Activated naive CD4-positive, alpha-beta T cell treated with anti-CD3 and anti-CD28 coated beads for 36 hours (primary cell): ENCODE measurements around the gene UGGT2. TPM values are rescaled to one million over a fixed set of nuclear protein-coding genes. Genes with fewer than 3 reads are reported as not detected.
"Not testable (repeated sequence)": the region's sequence is repeated elsewhere in the genome, so short reads cannot be mapped to it uniquely, and the experiment has no call there.

Experiments
- CTCF ChIA-PET: fragments of 350-600 bp; sonication (Branson Sonifier 250); formaldehyde crosslinking; loops from one replicate; lab custom pipeline; 2021; ENCODE audit warnings: antibody characterized with exemption; lab: Charles Lee
- DNase-seq: peaks from one replicate; pipeline ENCODE4 v3.0.0-alpha.2; 2020
- H3K27ac Mint-ChIP-seq: one replicate; pipeline ENCODE4 v1.8.0; 2021; ENCODE audit warnings: mild to moderate bottlenecking, mixed read lengths
- H3K27me3 Mint-ChIP-seq: one replicate; pipeline ENCODE4 v1.8.0; 2021; ENCODE audit warnings: low read depth, mixed read lengths
- H3K36me3 Mint-ChIP-seq: one replicate; pipeline ENCODE4 v1.8.0; 2021; ENCODE audit warnings: low read depth, mixed read lengths
- H3K4me1 Mint-ChIP-seq: one replicate; pipeline ENCODE4 v1.8.0; 2021; ENCODE audit warnings: low read depth, mixed read lengths
- H3K4me3 Mint-ChIP-seq: one replicate; pipeline ENCODE4 v1.8.0; 2021; ENCODE audit warnings: mild to moderate bottlenecking, moderate library complexity, mixed read lengths
- H3K9me3 Mint-ChIP-seq: one replicate; pipeline ENCODE4 v1.8.0; 2021; ENCODE audit warnings: mixed read lengths
- intact Hi-C: fragments of 100-400 bp; cut with micrococcal nuclease; formaldehyde crosslinking; loops from one replicate; pipeline ENCODE4 v1.15.1; 2023
- total RNA-seq, 2 experiments: library from RNA; stranded (reverse); gene quantifications; one replicate each; pipeline ENCODE4 v1.2.3, GENCODE V29; 2021

The UGGT2 gene
- total RNA-seq, 2 experiments from 2014 or later = 0.12 TPM; not detected in 1

DNA sequence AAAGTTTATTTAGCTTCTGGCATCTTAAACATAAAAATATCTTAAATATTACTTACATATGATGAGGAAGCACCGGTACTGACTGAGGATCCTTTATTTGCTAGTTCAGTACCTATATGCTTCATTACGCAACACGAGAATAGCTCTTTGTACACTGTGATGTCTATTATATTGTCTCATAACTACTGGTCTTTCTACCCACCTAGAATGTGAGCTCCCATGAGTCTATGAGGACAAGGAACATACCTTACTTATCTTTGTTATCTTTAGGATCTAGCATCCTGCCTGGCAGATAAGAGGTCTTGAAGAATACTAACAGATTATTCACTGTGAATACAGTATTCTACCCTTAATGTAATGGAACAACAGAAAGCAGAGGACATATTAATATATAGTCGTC is 251.4 kb downstream of the UGGT2 start:
- no peak overlapping the region for H3K27ac Mint-ChIP-seq
- CTCF ChIA-PET = no interaction called here
- intact Hi-C loops = no loop called here
- H3K4me3 Mint-ChIP-seq = no peak overlapping the region
- no peaks in the 10 kb centered on the region for H3K36me3 Mint-ChIP-seq
- H3K9me3 Mint-ChIP-seq = peaks cover 3% of the 10 kb centered on the region
- DNase-seq = no peak
- H3K27me3 Mint-ChIP-seq = peaks cover 12% of the 10 kb centered on the region
- H3K4me1 Mint-ChIP-seq = no peaks in the 10 kb centered on the region

DNA sequence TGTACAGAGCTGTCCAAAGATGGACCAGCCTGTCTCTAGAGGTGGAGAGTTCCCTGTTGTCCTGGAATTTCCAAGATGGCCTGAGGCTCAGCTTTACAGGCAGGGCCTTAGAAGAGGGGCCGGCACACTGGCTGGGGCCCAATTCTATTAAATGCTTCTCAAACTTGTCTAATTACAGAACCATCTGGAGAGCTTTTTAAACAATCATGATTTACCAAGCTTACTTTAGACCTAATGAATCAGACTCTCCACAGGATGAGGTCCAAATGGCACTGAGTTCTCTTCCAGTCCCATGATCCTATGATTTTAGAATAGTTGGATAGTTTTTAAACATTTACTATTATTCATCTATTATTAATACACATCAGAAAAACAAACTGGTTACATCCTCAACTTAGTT is 252.8 kb downstream of the UGGT2 start:
- no peak overlapping the region for H3K27ac Mint-ChIP-seq
- CTCF ChIA-PET = interaction anchor here (0.7 kb wide), 1 partner anchor 33 kb away, joined by 5 read pairs; no protein-coding TSS in a partner anchor
- peaks cover 7% of the 10 kb centered on the region for H3K27me3 Mint-ChIP-seq
- no peaks in the 10 kb centered on the region for H3K36me3 Mint-ChIP-seq
- no peak for DNase-seq
- H3K9me3 Mint-ChIP-seq = no peaks in the 10 kb centered on the region
- H3K4me3 Mint-ChIP-seq = no peak overlapping the region
- intact Hi-C loops = no loop called here
- no peaks in the 10 kb centered on the region for H3K4me1 Mint-ChIP-seq

DNA sequence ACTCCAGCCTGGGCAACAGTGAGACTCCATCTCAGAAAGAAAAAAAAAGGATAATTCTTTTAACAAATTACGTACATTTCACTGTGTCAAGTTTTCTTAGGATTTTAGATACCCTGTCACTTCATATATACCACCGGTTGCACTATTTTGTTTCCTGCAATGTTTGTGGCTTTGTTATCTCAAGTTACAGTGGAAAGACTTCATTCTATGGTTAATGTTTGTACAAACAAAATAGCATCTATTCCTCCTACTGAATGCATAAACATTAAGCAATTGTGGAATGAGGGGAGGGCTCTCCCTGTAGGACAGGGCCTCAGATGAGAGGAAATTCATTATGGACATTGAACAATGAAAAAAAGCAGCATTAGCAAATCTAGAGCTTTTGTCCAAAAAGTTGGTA is 256.2 kb downstream of the UGGT2 start:
- peaks cover 13% of the 10 kb centered on the region for H3K36me3 Mint-ChIP-seq
- H3K9me3 Mint-ChIP-seq = no peaks in the 10 kb centered on the region
- no peak overlapping the region for H3K27ac Mint-ChIP-seq
- no peak for DNase-seq
- CTCF ChIA-PET = no interaction called here
- no peaks in the 10 kb centered on the region for H3K4me1 Mint-ChIP-seq
- intact Hi-C loops = no loop called here
- H3K27me3 Mint-ChIP-seq = no peaks in the 10 kb centered on the region
- H3K4me3 Mint-ChIP-seq = no peak overlapping the region

DNA sequence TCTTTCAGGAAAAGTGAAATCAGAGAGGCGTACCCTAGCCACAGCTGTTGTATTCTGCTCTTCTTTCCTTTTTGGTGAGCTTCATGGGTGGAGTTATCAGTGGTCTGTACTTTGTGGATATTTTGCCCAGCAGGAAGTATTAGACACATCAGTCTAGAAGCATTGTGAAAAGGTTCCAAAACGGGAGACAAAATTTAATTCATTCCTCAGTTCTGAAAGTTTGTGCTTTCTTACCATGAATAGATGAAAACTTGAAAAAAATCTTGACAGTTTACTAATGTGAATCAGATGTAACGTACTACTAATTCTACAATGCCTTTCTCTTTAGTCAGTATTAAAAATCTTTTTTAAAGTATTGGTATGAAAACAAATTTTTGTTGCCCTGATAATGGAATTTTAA is 259.4 kb downstream of the UGGT2 start:
- Mint-ChIP-seq H3K36me3 (peaks cover 33% of the 10 kb centered on the region), H3K27ac (no peak overlapping the region), H3K9me3 (peaks cover 5% of the 10 kb centered on the region), H3K27me3 (no peaks in the 10 kb centered on the region), H3K4me1 (no peaks in the 10 kb centered on the region), H3K4me3 (no peak overlapping the region)
- DNase-seq = no peak
- intact Hi-C loops = no loop called here
- CTCF ChIA-PET = no interaction called here

DNA sequence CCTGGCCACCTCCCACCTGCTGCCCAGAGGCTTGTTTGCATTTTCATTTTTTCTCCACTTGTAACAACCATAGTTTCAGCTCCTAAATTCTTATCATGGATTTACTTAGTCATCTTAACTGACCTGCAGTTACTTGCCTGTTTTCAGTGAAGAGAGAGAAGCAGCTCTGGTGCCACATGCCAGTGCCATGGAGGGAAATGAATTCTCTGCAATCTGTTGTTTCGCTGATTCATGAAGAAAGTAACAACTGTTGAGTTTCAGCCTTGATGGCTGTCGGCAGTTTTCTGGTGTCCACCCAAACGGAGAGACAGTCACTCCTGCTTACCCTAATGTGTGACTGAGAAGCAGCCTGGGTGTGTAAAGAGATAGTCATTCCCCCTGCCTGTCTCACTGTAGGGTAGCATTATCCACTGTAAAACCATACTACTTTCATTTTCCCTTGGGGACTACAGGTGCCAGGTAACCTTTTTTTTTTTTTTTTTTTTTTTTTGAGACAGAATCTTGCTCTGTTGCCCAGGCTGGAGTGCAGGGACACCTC is 260.1 kb downstream of the UGGT2 start:
- intact Hi-C loops = no loop called here
- Mint-ChIP-seq H3K4me1 (no peaks in the 10 kb centered on the region), H3K9me3 (peaks cover 8% of the 10 kb centered on the region), H3K27me3 (no peaks in the 10 kb centered on the region), H3K4me3 (no peak overlapping the region), H3K27ac (no peak overlapping the region), H3K36me3 (peaks cover 40% of the 10 kb centered on the region)
- CTCF ChIA-PET = interaction anchor here (0.9 kb wide), 1 partner anchor 13 kb away, joined by 3 read pairs; no protein-coding TSS in a partner anchor
- DNase-seq = no peak

DNA sequence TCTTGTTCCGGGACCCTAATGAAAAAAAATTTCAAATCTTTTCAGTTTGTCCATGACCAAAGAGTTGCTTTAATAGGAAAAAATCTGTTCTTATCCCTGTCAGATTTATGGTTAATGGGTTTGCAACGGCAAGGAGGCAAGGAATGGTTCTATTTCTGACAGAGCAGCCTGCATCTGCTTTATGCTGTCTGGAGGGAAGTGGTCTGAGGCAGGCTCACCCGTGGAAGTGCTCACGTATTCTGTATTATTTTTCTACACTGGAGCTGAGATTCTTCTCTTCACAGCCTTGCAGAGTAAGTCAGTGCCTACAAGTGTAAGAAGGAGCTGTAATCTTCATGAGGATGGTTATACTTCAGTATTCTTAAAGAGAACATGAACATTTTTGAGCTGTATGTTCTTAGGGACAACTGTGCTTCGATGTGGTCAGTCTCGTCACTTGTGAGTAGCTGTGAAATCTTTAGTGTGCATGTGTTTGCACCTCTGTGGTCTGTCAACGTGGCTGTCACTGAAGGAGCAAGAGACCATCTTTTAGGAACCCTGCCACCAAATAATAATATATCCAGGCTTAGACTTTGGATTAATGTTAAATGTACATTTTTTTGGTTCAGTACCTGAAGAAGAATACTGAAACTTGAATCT is 262.0 kb downstream of the UGGT2 start:
- H3K27me3 Mint-ChIP-seq = no peaks in the 10 kb centered on the region
- peaks cover 56% of the 10 kb centered on the region for H3K36me3 Mint-ChIP-seq
- peaks cover 10% of the 10 kb centered on the region for H3K9me3 Mint-ChIP-seq
- no peak overlapping the region for H3K4me3 Mint-ChIP-seq
- intact Hi-C loops = no loop called here
- CTCF ChIA-PET = interaction anchor here (1.0 kb wide), 1 partner anchor 43 kb away, joined by 4 read pairs; no protein-coding TSS in a partner anchor
- no peak overlapping the region for H3K27ac Mint-ChIP-seq
- DNase-seq = no peak
- no peaks in the 10 kb centered on the region for H3K4me1 Mint-ChIP-seq

DNA sequence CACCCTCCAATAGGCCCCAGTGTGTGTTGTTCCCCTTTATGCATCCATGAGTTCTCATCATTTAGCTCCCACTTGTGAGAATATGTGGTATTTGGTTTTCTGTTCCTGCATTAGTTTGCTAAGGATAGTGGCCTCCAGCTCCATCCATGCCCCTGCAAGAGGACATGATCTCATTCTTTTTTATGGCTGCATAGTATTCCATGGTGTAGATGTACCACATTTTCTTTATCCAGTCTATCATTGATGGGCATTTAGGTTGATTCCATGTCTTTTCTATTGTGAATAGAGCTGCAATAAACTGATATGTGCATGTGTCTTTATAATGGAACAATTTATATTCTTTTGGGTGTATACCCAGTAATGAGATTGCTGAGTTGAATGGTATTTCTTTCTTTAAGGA is 263.9 kb downstream of the UGGT2 start:
- H3K9me3 Mint-ChIP-seq, H3K27me3 Mint-ChIP-seq, DNase-seq, intact Hi-C loops, H3K4me3 Mint-ChIP-seq, H3K4me1 Mint-ChIP-seq: not testable (repeated sequence)
- Mint-ChIP-seq H3K36me3 (peaks cover 63% of the 10 kb centered on the region), H3K27ac (peak overlapping the region; percentile 30)
- CTCF ChIA-PET = interaction anchor here (1.0 kb wide), 1 partner anchor 25 kb away, joined by 4 read pairs; no protein-coding TSS in a partner anchor

DNA sequence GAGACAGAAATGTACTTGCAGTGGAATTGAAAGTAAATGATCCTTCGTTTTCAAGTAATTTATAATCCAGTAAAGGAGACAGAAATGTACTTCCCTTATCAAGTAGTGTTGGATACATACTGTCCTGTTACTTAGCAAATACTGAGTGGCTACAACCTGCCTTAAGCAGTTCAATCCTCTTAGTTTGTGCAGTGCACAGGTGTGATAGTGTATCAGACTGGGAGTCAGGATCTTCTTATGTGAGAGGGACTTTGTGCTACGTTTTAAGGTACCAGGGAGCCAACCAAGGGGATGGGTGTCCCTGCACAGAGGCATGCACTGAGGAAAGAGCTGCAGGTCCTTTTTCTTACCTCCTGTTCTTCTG is 265.1 kb downstream of the UGGT2 start:
- Mint-ChIP-seq H3K9me3 (peaks cover 10% of the 10 kb centered on the region), H3K36me3 (peaks cover 62% of the 10 kb centered on the region), H3K27ac (no peak overlapping the region), H3K4me1 (no peaks in the 10 kb centered on the region), H3K27me3 (no peaks in the 10 kb centered on the region), H3K4me3 (no peak overlapping the region)
- CTCF ChIA-PET = no interaction called here
- DNase-seq = no peak
- intact Hi-C loops = no loop called here

DNA sequence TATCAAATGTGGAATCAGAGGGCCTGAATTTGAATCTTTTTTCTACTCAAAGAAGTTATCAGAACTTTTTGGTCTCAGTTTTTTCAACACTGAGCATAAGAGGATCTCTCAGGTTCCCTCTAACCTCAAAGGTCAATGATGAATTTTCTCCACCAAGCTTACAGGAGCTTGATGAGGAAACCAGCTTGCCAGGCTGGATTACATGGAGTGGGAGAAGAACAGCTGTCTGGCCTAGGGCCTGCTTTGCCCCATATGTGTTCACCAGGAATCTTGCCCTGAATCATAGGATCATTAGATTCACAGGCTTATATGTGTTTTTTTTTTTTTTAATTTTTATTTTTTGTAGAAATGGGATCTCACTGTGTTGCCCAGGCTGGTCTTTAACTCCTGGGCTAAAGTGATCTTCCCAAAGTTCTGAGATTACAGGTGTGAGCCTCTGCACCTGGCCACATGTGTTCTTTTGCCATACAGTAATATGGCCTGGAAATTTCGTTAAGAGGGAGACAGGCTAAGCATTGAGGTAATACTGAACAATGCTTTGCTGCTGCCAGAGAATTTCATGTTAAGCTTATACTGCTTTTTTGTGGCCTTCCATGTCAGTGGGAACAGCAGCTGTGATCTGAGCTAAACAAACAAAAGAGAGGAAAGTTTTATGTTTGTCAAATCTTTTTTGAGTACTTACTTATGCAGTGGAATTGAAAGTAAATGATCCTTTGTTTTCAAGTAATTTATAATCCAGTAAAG is 265.7 kb downstream of the UGGT2 start:
- Mint-ChIP-seq H3K27ac (no peak overlapping the region), H3K9me3 (peaks cover 10% of the 10 kb centered on the region), H3K36me3 (peaks cover 62% of the 10 kb centered on the region), H3K27me3 (no peaks in the 10 kb centered on the region), H3K4me1 (no peaks in the 10 kb centered on the region), H3K4me3 (no peak overlapping the region)
- DNase-seq = no peak
- intact Hi-C loops = no loop called here
- CTCF ChIA-PET = no interaction called here

DNA sequence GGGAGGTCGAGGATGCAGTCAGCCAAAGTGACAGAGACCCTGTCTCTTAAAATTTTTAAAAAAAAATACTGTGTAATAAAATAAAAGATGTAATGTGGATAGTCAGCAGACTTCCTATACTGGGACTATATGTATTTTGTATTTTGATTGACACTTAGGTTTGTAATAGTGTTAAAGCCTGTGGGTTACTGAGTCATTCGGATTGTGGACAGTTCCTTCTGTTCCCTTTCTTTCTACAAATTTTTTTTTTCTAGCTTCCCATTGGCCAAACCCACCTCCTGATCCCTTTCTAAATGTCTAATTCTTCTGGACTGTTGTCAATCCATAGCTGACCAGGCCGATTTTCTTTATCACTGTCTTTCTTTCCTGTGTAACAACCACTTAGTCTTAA is 268.3 kb downstream of the UGGT2 start:
- H3K27ac Mint-ChIP-seq = no peak overlapping the region
- peaks cover 12% of the 10 kb centered on the region for H3K9me3 Mint-ChIP-seq
- H3K36me3 Mint-ChIP-seq = peaks cover 51% of the 10 kb centered on the region
- CTCF ChIA-PET = interaction anchor here (0.6 kb wide), 1 partner anchor 21 kb away, joined by 3 read pairs; no protein-coding TSS in a partner anchor
- H3K4me1 Mint-ChIP-seq = no peaks in the 10 kb centered on the region
- intact Hi-C loops = no loop called here
- no peaks in the 10 kb centered on the region for H3K27me3 Mint-ChIP-seq
- no peak for DNase-seq
- H3K4me3 Mint-ChIP-seq = no peak overlapping the region

DNA sequence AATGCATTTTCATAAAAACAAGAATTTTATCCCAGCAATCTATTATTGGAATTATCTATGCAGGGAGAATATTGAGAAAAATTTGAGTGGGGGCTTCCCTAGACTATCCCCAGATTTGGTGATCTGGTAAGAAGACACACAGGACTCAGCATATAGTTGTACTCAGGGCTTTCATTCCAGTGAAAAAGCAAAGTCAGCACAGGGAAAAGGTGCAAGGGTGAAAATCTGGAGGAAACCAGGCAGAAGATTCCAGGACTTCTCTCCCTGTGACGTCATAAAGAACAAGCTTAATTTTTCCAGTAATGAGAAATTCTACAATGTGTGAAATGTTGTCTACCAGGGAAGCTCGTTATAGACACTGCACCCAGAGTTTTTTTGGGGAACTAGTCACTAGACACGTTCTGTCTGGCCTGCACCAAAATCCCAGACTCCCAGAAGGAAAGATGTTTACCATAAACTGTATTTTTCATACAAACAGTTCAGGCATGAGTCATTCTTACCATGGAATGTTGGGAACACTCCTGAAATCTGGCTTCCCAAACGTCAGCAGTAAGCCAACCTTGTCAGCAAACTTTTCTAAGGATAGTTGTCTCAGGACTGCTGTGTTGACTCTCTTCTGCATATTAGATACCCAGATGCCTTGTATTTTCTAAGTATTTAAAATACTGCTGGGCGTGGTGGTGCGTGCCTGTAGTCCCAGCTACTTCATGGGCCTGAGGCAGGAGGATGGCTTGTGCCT is 268.9 kb downstream of the UGGT2 start:
- Mint-ChIP-seq H3K36me3 (peaks cover 48% of the 10 kb centered on the region), H3K9me3 (peaks cover 11% of the 10 kb centered on the region), H3K4me3 (no peak overlapping the region), H3K27ac (no peak overlapping the region), H3K4me1 (no peaks in the 10 kb centered on the region), H3K27me3 (no peaks in the 10 kb centered on the region)
- CTCF ChIA-PET = interaction anchor here (0.6 to 0.7 kb wide), 2 partner anchors 20 to 160 kb away, joined by 3 read pairs; no protein-coding TSS in a partner anchor
- no peak for DNase-seq
- intact Hi-C loops = no loop called here

DNA sequence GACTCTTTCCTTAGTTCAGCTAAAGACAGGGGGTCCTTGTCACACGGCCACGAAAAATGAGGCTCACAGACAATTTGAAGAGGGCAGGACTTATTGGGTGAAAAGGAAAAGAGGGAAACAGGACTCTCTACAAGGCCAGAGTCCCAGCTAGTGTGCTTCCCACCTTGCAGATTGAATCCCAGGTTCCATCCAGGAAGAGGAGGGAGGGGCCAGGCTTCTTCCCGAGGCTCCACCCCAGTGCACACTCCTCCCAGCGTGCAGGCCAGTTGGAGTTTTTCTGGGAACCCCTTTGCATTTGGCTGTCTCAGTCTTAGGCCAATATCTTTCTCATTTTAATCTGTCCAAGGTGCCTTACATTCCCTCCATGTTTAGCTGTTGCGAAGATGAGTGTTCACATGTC is 269.5 kb downstream of the UGGT2 start:
- DNase-seq = no peak
- Mint-ChIP-seq H3K36me3 (peaks cover 42% of the 10 kb centered on the region), H3K4me1 (no peaks in the 10 kb centered on the region), H3K9me3 (peaks cover 7% of the 10 kb centered on the region), H3K4me3 (no peak overlapping the region), H3K27me3 (no peaks in the 10 kb centered on the region), H3K27ac (no peak overlapping the region)
- intact Hi-C loops = no loop called here
- CTCF ChIA-PET = interaction anchor here (0.7 kb wide), 1 partner anchor 160 kb away, joined by 3 read pairs; no protein-coding TSS in a partner anchor
